Left ventricle myocardium inferior (tissue), 1 donor: Measurements from ENCODE around the gene TTC13. TPM values are rescaled to one million over a fixed set of nuclear protein-coding genes. Genes with fewer than 3 reads are reported as not detected.

Source experiments
- DNase-seq: peaks from one replicate; pipeline ENCODE4 v3.0.0-alpha.2; 2020
- H3K27ac ChIP-seq: fragments of 200-600 bp; replicated peaks from 2 replicates; pipeline ENCODE4 v1.8.0; 2021
- H3K27me3 ChIP-seq: fragments of 200-600 bp; 2 replicates; pipeline ENCODE4 v1.8.0; 2021; ENCODE audit warnings: low read depth
- H3K36me3 ChIP-seq: fragments of 200-600 bp; 2 replicates; pipeline ENCODE4 v1.8.0; 2021
- H3K4me1 ChIP-seq: fragments of 200-600 bp; 2 replicates; pipeline ENCODE4 v1.8.0; 2021
- H3K4me3 ChIP-seq: fragments of 200-600 bp; 2 replicates; pipeline ENCODE4 v1.8.0; 2021; ENCODE audit warnings: mild to moderate bottlenecking, moderate library complexity
- H3K9me3 ChIP-seq: fragments of 200-600 bp; replicated peaks from 2 replicates; pipeline ENCODE4 v1.8.0; 2021
- CTCF ChIP-seq: fragments of 200-600 bp; IDR thresholded peaks from 2 replicates; pipeline ENCODE4 v1.8.0; 2021; ENCODE audit warnings: antibody characterized with exemption, mild to moderate bottlenecking, borderline replicate concordance
- intact Hi-C: fragments of 100-400 bp; cut with micrococcal nuclease; formaldehyde crosslinking; loops from one replicate; pipeline ENCODE4 v1.11.0; 2022
- total RNA-seq: library from RNA; stranded (reverse); fragmentation: NEBNext Ultra II Directional; extraction: Animal tissue kit (Norgen Biotek cat#: 25700); gene quantifications from one replicate; pipeline ENCODE4 v1.2.1, GENCODE V29; 2021
- donor health status: DM: no; HTN: yes; CAD: no; lungs with severe emphysema.

Gene TTC13
- total RNA-seq, 1 donor from 2014 or later: 6.7 TPM

- peak; percentile 24 for TF ChIP-seq CTCF
- Histone ChIP-seq H3K27me3 (no peaks in the 10 kb centered on the region), H3K27ac (peak overlapping the region; percentile 92), H3K36me3 (no peaks in the 10 kb centered on the region), H3K4me3 (no peak overlapping the region), H3K4me1 (peaks cover 100% of the 10 kb centered on the region), H3K9me3 (no peaks in the 10 kb centered on the region)
- DNase-seq: no peak
- intact Hi-C loops: loop anchor here (10.0 kb wide), 1 partner anchor 47 kb away; no protein-coding TSS in a partner anchor
Measured at GRCh38 chr1:230861489-230861888, 117.2 kb downstream of the TTC13 start.

- no peaks in the 10 kb centered on the region for H3K9me3 ChIP-seq
- H3K27me3 ChIP-seq: no peaks in the 10 kb centered on the region
- no peak for DNase-seq
- intact Hi-C loops: loop anchor here (10.0 kb wide), 1 partner anchor 46 kb away; no protein-coding TSS in a partner anchor
- H3K36me3 ChIP-seq: no peaks in the 10 kb centered on the region
- TF ChIP-seq CTCF: no peak
- peak overlapping the region; percentile 92 for H3K27ac ChIP-seq
- H3K4me1 ChIP-seq: peaks cover 100% of the 10 kb centered on the region
- H3K4me3 ChIP-seq: no peak overlapping the region
Measured at GRCh38 chr1:230860617-230861384, 117.9 kb downstream of the TTC13 start.

- peaks cover 100% of the 10 kb centered on the region for H3K4me1 ChIP-seq
- no peaks in the 10 kb centered on the region for H3K9me3 ChIP-seq
- no peak overlapping the region for H3K4me3 ChIP-seq
- H3K36me3 ChIP-seq: peaks cover 13% of the 10 kb centered on the region
- DNase-seq: no peak
- intact Hi-C loops: no loop called here
- H3K27me3 ChIP-seq: no peaks in the 10 kb centered on the region
- no peak for TF ChIP-seq CTCF
- H3K27ac ChIP-seq: peak overlapping the region; percentile 92
Measured at GRCh38 chr1:230858918-230859729, 119.5 kb downstream of the TTC13 start.

GRCh38 chr1:230858236-230858820, 120.3 kb downstream of the TTC13 start:
- peaks cover under 1% of the 10 kb centered on the region for H3K9me3 ChIP-seq
- peak overlapping the region; percentile 92 for H3K27ac ChIP-seq
- peaks cover 100% of the 10 kb centered on the region for H3K4me1 ChIP-seq
- no peak for DNase-seq
- intact Hi-C loops: no loop called here
- H3K4me3 ChIP-seq: no peak overlapping the region
- no peak for TF ChIP-seq CTCF
- no peaks in the 10 kb centered on the region for H3K27me3 ChIP-seq
- peaks cover 19% of the 10 kb centered on the region for H3K36me3 ChIP-seq

- no peak for TF ChIP-seq CTCF
- H3K27me3 ChIP-seq: no peaks in the 10 kb centered on the region
- peaks cover 5% of the 10 kb centered on the region for H3K9me3 ChIP-seq
- intact Hi-C loops: no loop called here
- DNase-seq: no peak
- H3K27ac ChIP-seq: peak overlapping the region; percentile 92
- H3K4me1 ChIP-seq: peaks cover 98% of the 10 kb centered on the region
- H3K36me3 ChIP-seq: peaks cover 24% of the 10 kb centered on the region
- no peak overlapping the region for H3K4me3 ChIP-seq
Measured at GRCh38 chr1:230857822-230858221, 120.8 kb downstream of the TTC13 start.
